SH-SY5Y (cell line): ENCODE data around the gene ATP13A2.

Experiments
- GATA2 ChIP-seq: IDR thresholded peaks from 2 replicates; pipeline ENCODE4 v1.6.1; 2011; ENCODE audit warnings: mild to moderate bottlenecking, low read depth, low read length
- GATA3 ChIP-seq: IDR thresholded peaks from 2 replicates; pipeline ENCODE4 v1.6.1; 2011; ENCODE audit warnings: low read depth, mild to moderate bottlenecking, low read length, moderate library complexity

GRCh38 chr1:17017435-17017834 is 5.7 kb upstream of the ATP13A2 start:
- TF ChIP-seq GATA3: no peak
- TF ChIP-seq GATA2: no peak
